WTC11 (cell line): ENCODE results near the gene GATA6. TPM values are rescaled to one million over a fixed set of nuclear protein-coding genes. Genes with fewer than 3 reads are reported as not detected.
A peak's percentile ranks its signal among the peaks of the same experiment; 100 is the strongest.

Experiments used
- ATAC-seq: fragments of 200-7000 bp; cut with Tn5 transposase; 2 replicates; pipeline ENCODE4 v1.10.0; 2021; ENCODE audit warnings: mild to moderate bottlenecking, moderate library complexity
- CTCF ChIA-PET: fragments of 300-600 bp; sonication (Branson Sonifier 250); formaldehyde crosslinking; loops from one replicate; lab custom pipeline; 2021; ENCODE audit warnings: antibody characterized with exemption; lab: Charles Lee
- POLR2A ChIA-PET: fragments of 350-600 bp; sonication (Branson Sonifier 250); formaldehyde crosslinking; loops from one replicate; lab custom pipeline; 2021; ENCODE audit warnings: antibody characterized with exemption; lab: Charles Lee
- DNase-seq: peaks from one replicate; pipeline ENCODE4 v3.0.0; 2021; ENCODE audit warnings: low spot score
- H3K27ac Mint-ChIP-seq: 2 replicates; pipeline ENCODE4 v1.8.0; 2021; ENCODE audit warnings: mixed read lengths
- H3K27me3 Mint-ChIP-seq: 2 replicates; pipeline ENCODE4 v1.8.0; 2021; ENCODE audit warnings: low read depth, mild to moderate bottlenecking, moderate library complexity, mixed read lengths
- H3K36me3 Mint-ChIP-seq: 2 replicates; pipeline ENCODE4 v1.8.0; 2021; ENCODE audit warnings: mixed read lengths
- H3K4me1 Mint-ChIP-seq: 2 replicates; pipeline ENCODE4 v1.8.0; 2022; ENCODE audit warnings: mixed read lengths
- H3K4me3 Mint-ChIP-seq: 2 replicates; pipeline ENCODE4 v1.8.0; 2021; ENCODE audit warnings: mild to moderate bottlenecking, moderate library complexity, mixed read lengths
- H3K9me3 Mint-ChIP-seq: 2 replicates; pipeline ENCODE4 v1.8.0; 2021; ENCODE audit warnings: mixed read lengths
- CBFB ChIP-seq: sonication (generic); formaldehyde crosslinking; IDR thresholded peaks from 2 replicates; pipeline ENCODE4 v1.8.1; 2022; ENCODE audit warnings: mild to moderate bottlenecking, low read depth, missing genetic modification reagents
- CREM ChIP-seq: sonication (generic); formaldehyde crosslinking; IDR thresholded peaks from 2 replicates; pipeline ENCODE4 v1.8.1; 2022; ENCODE audit warnings: mild to moderate bottlenecking, missing genetic modification reagents, moderate library complexity
- CTCF ChIP-seq: fragments of 200-600 bp; IDR thresholded peaks from 2 replicates; pipeline ENCODE4 v1.8.0; 2022; ENCODE audit warnings: antibody characterized with exemption
- E2F1 ChIP-seq: sonication (generic); formaldehyde crosslinking; IDR thresholded peaks from 2 replicates; pipeline ENCODE4 v1.8.0; 2022; ENCODE audit warnings: mild to moderate bottlenecking, missing genetic modification reagents
- E2F4 ChIP-seq: sonication (generic); formaldehyde crosslinking; IDR thresholded peaks from 2 replicates; pipeline ENCODE4 v1.8.1; 2022; ENCODE audit warnings: low read depth, mild to moderate bottlenecking, moderate library complexity, missing genetic modification reagents, borderline replicate concordance
- ERG ChIP-seq: fragments of 250-450 bp; sonication (Bioruptor Pico); IDR thresholded peaks from 2 replicates; pipeline ENCODE4 v1.8.0; 2021; ENCODE audit warnings: mild to moderate bottlenecking
- FOXK1 ChIP-seq: sonication (generic); formaldehyde crosslinking; IDR thresholded peaks from 2 replicates; pipeline ENCODE4 v1.8.0; 2022; ENCODE audit warnings: mild to moderate bottlenecking, moderate library complexity, missing genetic modification reagents
- FOXP4 ChIP-seq: sonication (generic); formaldehyde crosslinking; IDR thresholded peaks from 2 replicates; pipeline ENCODE4 v1.8.0; 2022; ENCODE audit warnings: mild to moderate bottlenecking, missing genetic modification reagents
- GTF2I ChIP-seq: fragments of 250-450 bp; sonication (Bioruptor Pico); conservative IDR thresholded peaks from 2 replicates; pipeline ENCODE4 v1.4.0; 2021; ENCODE audit warnings: mild to moderate bottlenecking
- MLX ChIP-seq: sonication (generic); formaldehyde crosslinking; IDR thresholded peaks from 2 replicates; pipeline ENCODE4 v1.8.1; 2023; ENCODE audit warnings: mild to moderate bottlenecking, missing genetic modification reagents, moderate library complexity
- NFE2L1 ChIP-seq: sonication (generic); formaldehyde crosslinking; IDR thresholded peaks from 2 replicates; pipeline ENCODE4 v1.8.1; 2023; ENCODE audit warnings: missing genetic modification reagents
- NR3C1 ChIP-seq: sonication (generic); formaldehyde crosslinking; conservative IDR thresholded peaks from 2 replicates; pipeline ENCODE4 v1.8.1; 2023; ENCODE audit warnings: low read depth, mild to moderate bottlenecking, missing genetic modification reagents
- PRDM15 ChIP-seq: sonication (generic); formaldehyde crosslinking; IDR thresholded peaks from 2 replicates; pipeline ENCODE4 v1.8.0; 2022; ENCODE audit warnings: missing genetic modification reagents
- RELA ChIP-seq: sonication (generic); formaldehyde crosslinking; IDR thresholded peaks from 2 replicates; pipeline ENCODE4 v1.8.1; 2022; ENCODE audit warnings: missing genetic modification reagents, mild to moderate bottlenecking, borderline replicate concordance
- SMAD3 ChIP-seq: sonication (generic); formaldehyde crosslinking; IDR thresholded peaks from 2 replicates; pipeline ENCODE4 v1.8.0; 2022; ENCODE audit warnings: missing genetic modification reagents, mild to moderate bottlenecking, borderline replicate concordance
- SP1 ChIP-seq: sonication (generic); formaldehyde crosslinking; conservative IDR thresholded peaks from 2 replicates; pipeline ENCODE4 v1.8.1; 2022; ENCODE audit warnings: missing genetic modification reagents
- USF1 ChIP-seq: sonication (generic); formaldehyde crosslinking; IDR thresholded peaks from 2 replicates; pipeline ENCODE4 v1.8.0; 2022; ENCODE audit warnings: mild to moderate bottlenecking, missing genetic modification reagents
- USF2 ChIP-seq: sonication (generic); formaldehyde crosslinking; IDR thresholded peaks from 2 replicates; pipeline ENCODE4 v1.8.1; 2023; ENCODE audit warnings: mild to moderate bottlenecking, missing genetic modification reagents, moderate library complexity
- ZNF232 ChIP-seq: sonication (generic); formaldehyde crosslinking; IDR thresholded peaks from 2 replicates; pipeline ENCODE4 v1.8.0; 2022; ENCODE audit warnings: mild to moderate bottlenecking, missing genetic modification reagents
- ZNF425 ChIP-seq: fragments of 250-450 bp; sonication (Bioruptor Pico); conservative IDR thresholded peaks from 2 replicates; pipeline ENCODE4 v1.9.0; 2021; ENCODE audit warnings: mild to moderate bottlenecking
- total RNA-seq: library from RNA; stranded (reverse); gene quantifications from 3 replicates; pipeline ENCODE4 v1.2.3, GENCODE V29; 2021

GATA6 gene
- total RNA-seq, 1 experiment from 2014 or later = 0.15 TPM

- Mint-ChIP-seq H3K4me1 (peaks cover 37% of the 10 kb centered on the region), H3K9me3 (no peaks in the 10 kb centered on the region), H3K36me3 (no peaks in the 10 kb centered on the region), H3K27ac (no peak overlapping the region)
- POLR2A ChIA-PET = no interaction called here
- DNase-seq = peak; percentile 23
- CTCF ChIA-PET = interaction anchor here (1.7 kb wide), 1 partner anchor 253 kb away, joined by 5 read pairs; no protein-coding TSS in a partner anchor
- TF ChIP-seq SP1 (CRISPR knock-in tag) (no peak), GTF2I (CRISPR knock-in tag) (no peak), E2F1 (CRISPR knock-in tag) (no peak), CREM (CRISPR knock-in tag) (no peak), USF2 (CRISPR knock-in tag) (no peak), NR3C1 (CRISPR knock-in tag) (no peak), CBFB (no peak), FOXK1 (CRISPR knock-in tag) (no peak), ERG (CRISPR knock-in tag) (no peak), E2F4 (no peak), RELA (CRISPR knock-in tag) (no peak), CTCF (no peak), ZNF232 (no peak), ZNF425 (CRISPR knock-in tag) (no peak), USF1 (CRISPR knock-in tag) (no peak), MLX (CRISPR knock-in tag) (no peak), SMAD3 (CRISPR knock-in tag) (no peak), PRDM15 (CRISPR knock-in tag) (no peak), NFE2L1 (CRISPR knock-in tag) (no peak), FOXP4 (CRISPR knock-in tag) (no peak)
- TF ChIP-seq, all 79 proteins: peak for 0
- no peak for ATAC-seq
- H3K27me3 Mint-ChIP-seq = peaks cover 93% of the 10 kb centered on the region
- H3K4me3 Mint-ChIP-seq = peak overlapping the region; percentile 76
Measured at GRCh38 chr18:22168360-22168921, 948 bp upstream of the GATA6 start.
